ENCODE results near the gene CENPX.

The CENPX gene

GRCh38 chr17:82008941-82009405 is 13.7 kb downstream of the CENPX start:
- WGBS, 2 experiments (ENCODE audit: insufficient coverage in 2 of 2), result 96 to 98% methylated on average over 26 to 27 of the region's 28 CpGs
- Histone ChIP-seq H3K27ac (ENCODE audit: low read depth, low read length, severe bottlenecking) (no peak overlapping the region), H3K4me3 (ENCODE audit: extremely low read depth, insufficient read depth, low read length, poor library complexity, severe bottlenecking) (no peak overlapping the region), H3K36me3 (ENCODE audit: control insufficient read depth, insufficient read depth, low read length) (peaks cover 3% of the 10 kb centered on the region), H3K9me3 (ENCODE audit: control insufficient read depth, low read length) (no peaks in the 10 kb centered on the region), H3K4me1 (ENCODE audit: control insufficient read depth, insufficient read depth, low read length, poor library complexity, severe bottlenecking) (peaks cover 49% of the 10 kb centered on the region)

DNA sequence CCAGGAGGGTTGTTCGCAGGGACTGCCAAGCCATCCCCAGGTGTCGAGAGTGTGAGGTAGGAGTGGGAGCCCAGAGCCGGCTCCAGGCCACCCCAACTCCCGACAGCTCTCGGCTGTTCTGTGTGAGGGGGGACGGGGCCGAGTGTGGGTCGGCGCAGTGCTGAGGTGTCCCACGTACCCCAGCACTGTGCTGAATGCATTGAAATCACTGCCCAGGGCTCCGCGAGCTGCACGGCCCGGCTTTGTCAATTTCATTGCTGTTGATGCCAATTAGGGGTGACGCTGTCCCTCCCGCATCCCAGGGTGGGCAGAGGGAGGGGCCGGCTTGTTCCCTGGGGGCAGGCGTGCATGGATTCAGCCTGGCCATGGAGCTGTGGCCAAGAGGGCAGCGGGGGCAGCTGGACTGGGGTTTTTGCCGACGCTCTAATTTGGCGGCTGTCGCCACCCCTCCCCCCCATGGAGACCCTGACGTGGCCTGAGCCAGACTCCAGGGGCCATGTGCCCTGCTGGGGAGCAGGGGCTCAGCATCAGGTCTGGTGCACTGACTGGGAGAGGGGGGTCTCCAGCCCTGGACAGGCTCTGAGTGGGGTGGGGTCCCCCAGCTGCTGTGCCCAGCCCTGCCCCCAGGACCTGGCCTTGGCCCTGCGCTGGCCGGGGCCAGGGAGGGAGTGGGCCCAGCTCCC is 14.3 kb downstream of the CENPX start:
- 91 to 93% methylated on average over 21 to 22 of the region's 26 CpGs for whole genome bisulfite sequencing, 2 experiments (ENCODE audit: insufficient coverage in 2 of 2)
- Histone ChIP-seq H3K36me3 (ENCODE audit: control insufficient read depth, insufficient read depth, low read length) (peaks cover 3% of the 10 kb centered on the region), H3K9me3 (ENCODE audit: control insufficient read depth, low read length) (no peaks in the 10 kb centered on the region)

DNA sequence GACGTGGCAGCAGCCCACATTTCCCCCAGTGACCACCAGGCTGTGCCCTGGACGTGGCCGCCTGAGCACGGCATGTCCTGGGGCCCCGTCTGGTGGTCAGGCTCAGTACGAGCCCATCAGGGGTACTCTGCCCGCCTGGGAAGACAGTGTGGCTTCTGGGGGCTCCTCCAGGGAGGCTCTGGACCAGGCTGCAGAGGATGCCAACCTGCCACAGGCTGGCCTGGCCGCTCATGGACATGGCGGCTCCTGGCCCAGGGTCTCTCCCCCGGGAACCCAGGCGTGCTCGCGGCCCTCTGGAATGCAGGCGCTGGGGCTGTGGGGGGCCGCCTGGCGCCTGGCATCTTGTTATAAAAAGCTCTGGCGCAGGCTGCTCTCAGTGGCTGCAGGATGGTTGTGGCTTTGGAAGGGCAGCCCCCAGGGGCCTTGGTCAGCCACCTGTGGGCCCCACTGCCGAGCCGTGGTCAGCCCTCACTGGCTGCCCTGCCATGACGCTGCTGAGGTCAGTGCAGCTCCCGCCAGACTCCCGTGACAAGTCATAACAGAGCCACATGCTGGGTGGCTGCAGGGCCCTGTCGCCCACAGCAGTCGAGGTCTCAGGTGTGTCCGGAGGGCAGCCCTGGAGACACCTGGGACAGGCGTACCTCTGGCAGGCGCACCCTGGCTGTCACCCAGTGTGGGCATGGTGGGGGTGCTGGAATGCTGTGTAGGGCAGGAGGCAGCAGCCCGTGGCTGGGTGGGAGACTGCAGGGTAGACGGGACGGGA is 15.0 kb downstream of the CENPX start:
- Histone ChIP-seq H3K4me1 (ENCODE audit: control insufficient read depth, insufficient read depth, low read length, poor library complexity, severe bottlenecking) (peaks cover 46% of the 10 kb centered on the region), H3K36me3 (ENCODE audit: control insufficient read depth, insufficient read depth, low read length) (peaks cover 3% of the 10 kb centered on the region), H3K27ac (ENCODE audit: low read depth, low read length, severe bottlenecking) (no peak overlapping the region), H3K4me3 (ENCODE audit: extremely low read depth, insufficient read depth, low read length, poor library complexity, severe bottlenecking) (no peak overlapping the region), H3K9me3 (ENCODE audit: control insufficient read depth, low read length) (no peaks in the 10 kb centered on the region)
- 94 to 95% methylated on average over 25 to 30 of the region's 30 CpGs for WGBS, 2 experiments (ENCODE audit: insufficient coverage in 2 of 2)

More for the DNA sequence above, 14.3 kb downstream of the CENPX start:
- peaks cover 46% of the 10 kb centered on the region for H3K4me1 ChIP-seq (ENCODE audit: control insufficient read depth, insufficient read depth, low read length, poor library complexity, severe bottlenecking)
- no peak overlapping the region for H3K4me3 ChIP-seq (ENCODE audit: extremely low read depth, insufficient read depth, low read length, poor library complexity, severe bottlenecking)
- no peak overlapping the region for H3K27ac ChIP-seq (ENCODE audit: low read depth, low read length, severe bottlenecking)

GRCh38 chr17:82007228-82007494 is 15.5 kb downstream of the CENPX start:
- H3K4me1 ChIP-seq (ENCODE audit: control insufficient read depth, insufficient read depth, low read length, poor library complexity, severe bottlenecking), result peaks cover 45% of the 10 kb centered on the region
- H3K9me3 ChIP-seq (ENCODE audit: control insufficient read depth, low read length), result no peaks in the 10 kb centered on the region
- H3K4me3 ChIP-seq (ENCODE audit: extremely low read depth, insufficient read depth, low read length, poor library complexity, severe bottlenecking), result no peak overlapping the region
- peaks cover 3% of the 10 kb centered on the region for H3K36me3 ChIP-seq (ENCODE audit: control insufficient read depth, insufficient read depth, low read length)
- H3K27ac ChIP-seq (ENCODE audit: low read depth, low read length, severe bottlenecking), result no peak overlapping the region
- 94 to 95% methylated on average over 6 of the region's 6 CpGs for WGBS, 2 experiments (ENCODE audit: insufficient coverage in 2 of 2)

- H3K9me3 ChIP-seq (ENCODE audit: control insufficient read depth, low read length), result no peaks in the 10 kb centered on the region
- 93 to 96% methylated on average over 16 to 18 of the region's 24 CpGs for WGBS, 2 experiments (ENCODE audit: insufficient coverage in 2 of 2)
- H3K27ac ChIP-seq (ENCODE audit: low read depth, low read length, severe bottlenecking), result no peak overlapping the region
- H3K36me3 ChIP-seq (ENCODE audit: control insufficient read depth, insufficient read depth, low read length), result no peaks in the 10 kb centered on the region
- no peak overlapping the region for H3K4me3 ChIP-seq (ENCODE audit: extremely low read depth, insufficient read depth, low read length, poor library complexity, severe bottlenecking)
- peaks cover 47% of the 10 kb centered on the region for H3K4me1 ChIP-seq (ENCODE audit: control insufficient read depth, insufficient read depth, low read length, poor library complexity, severe bottlenecking)
These were observed 16.0 kb downstream of the CENPX start for GRCh38 chr17:82006468-82007227.

- Histone ChIP-seq H3K27ac (ENCODE audit: low read depth, low read length, severe bottlenecking) (no peak overlapping the region), H3K4me1 (ENCODE audit: control insufficient read depth, insufficient read depth, low read length, poor library complexity, severe bottlenecking) (peaks cover 55% of the 10 kb centered on the region), H3K4me3 (ENCODE audit: extremely low read depth, insufficient read depth, low read length, poor library complexity, severe bottlenecking) (no peak overlapping the region), H3K36me3 (ENCODE audit: control insufficient read depth, insufficient read depth, low read length) (no peaks in the 10 kb centered on the region), H3K9me3 (ENCODE audit: control insufficient read depth, low read length) (no peaks in the 10 kb centered on the region)
- 91 to 93% methylated on average over 19 to 30 of the region's 30 CpGs for WGBS, 2 experiments (ENCODE audit: insufficient coverage in 2 of 2)
These were observed 16.9 kb downstream of the CENPX start for GRCh38 chr17:82005701-82006348.

- Histone ChIP-seq H3K9me3 (ENCODE audit: control insufficient read depth, low read length) (no peaks in the 10 kb centered on the region), H3K4me1 (ENCODE audit: control insufficient read depth, insufficient read depth, low read length, poor library complexity, severe bottlenecking) (peaks cover 63% of the 10 kb centered on the region), H3K27ac (ENCODE audit: low read depth, low read length, severe bottlenecking) (peak overlapping the region; percentile 90), H3K4me3 (ENCODE audit: extremely low read depth, insufficient read depth, low read length, poor library complexity, severe bottlenecking) (no peak overlapping the region), H3K36me3 (ENCODE audit: control insufficient read depth, insufficient read depth, low read length) (no peaks in the 10 kb centered on the region)
- 94 to 97% methylated on average over 39 of the region's 41 CpGs for WGBS, 2 experiments (ENCODE audit: insufficient coverage in 2 of 2)
These were observed 17.9 kb downstream of the CENPX start for GRCh38 chr17:82004517-82005455.

- peak overlapping the region; percentile 90 for H3K27ac ChIP-seq (ENCODE audit: low read depth, low read length, severe bottlenecking)
- no peak overlapping the region for H3K4me3 ChIP-seq (ENCODE audit: extremely low read depth, insufficient read depth, low read length, poor library complexity, severe bottlenecking)
- no peaks in the 10 kb centered on the region for H3K9me3 ChIP-seq (ENCODE audit: control insufficient read depth, low read length)
- H3K4me1 ChIP-seq (ENCODE audit: control insufficient read depth, insufficient read depth, low read length, poor library complexity, severe bottlenecking), result peaks cover 63% of the 10 kb centered on the region
- no peaks in the 10 kb centered on the region for H3K36me3 ChIP-seq (ENCODE audit: control insufficient read depth, insufficient read depth, low read length)
- 64 to 67% methylated on average over 34 to 47 of the region's 53 CpGs for WGBS, 2 experiments (ENCODE audit: insufficient coverage in 2 of 2)
These were observed 19.0 kb downstream of the CENPX start for GRCh38 chr17:82003411-82004381.

- H3K4me1 ChIP-seq (ENCODE audit: control insufficient read depth, insufficient read depth, low read length, poor library complexity, severe bottlenecking), result peaks cover 57% of the 10 kb centered on the region
- no peak overlapping the region for H3K4me3 ChIP-seq (ENCODE audit: extremely low read depth, insufficient read depth, low read length, poor library complexity, severe bottlenecking)
- H3K36me3 ChIP-seq (ENCODE audit: control insufficient read depth, insufficient read depth, low read length), result peaks cover 8% of the 10 kb centered on the region
- no peak overlapping the region for H3K27ac ChIP-seq (ENCODE audit: low read depth, low read length, severe bottlenecking)
- H3K9me3 ChIP-seq (ENCODE audit: control insufficient read depth, low read length), result no peaks in the 10 kb centered on the region
- WGBS, 2 experiments (ENCODE audit: insufficient coverage in 2 of 2), result 89 to 93% methylated on average over 11 to 16 of the region's 17 CpGs
These were observed 21.1 kb downstream of the CENPX start for GRCh38 chr17:82001571-82002056.
